Stomach smooth muscle (tissue), 2 donors: ENCODE data around the gene PDE4D.

Source experiments
- H3K27ac ChIP-seq: one replicate; pipeline ENCODE4 v1.7.0; 2013; ENCODE audit warnings: mild to moderate bottlenecking, low read length, inconsistent platforms
- H3K27me3 ChIP-seq, 2 donors: one replicate each; pipeline ENCODE4 v1.7.0; 2013; ENCODE audit warnings: low read length in 2 of 2; ENCODE audit not compliant: insufficient read depth in 2 of 2, control insufficient read depth in 1 of 2
- H3K36me3 ChIP-seq, 2 donors: one replicate each; pipeline ENCODE4 v1.7.0; 2013; ENCODE audit warnings: low read length in 2 of 2; ENCODE audit not compliant: control insufficient read depth in 2 of 2, insufficient read depth in 2 of 2
- H3K4me1 ChIP-seq: one replicate; pipeline ENCODE4 v1.7.0; 2013; ENCODE audit warnings: low read length; ENCODE audit not compliant: control insufficient read depth, insufficient read depth
- H3K4me3 ChIP-seq, 2 donors: one replicate each; pipeline ENCODE4 v1.7.0; 2013; ENCODE audit warnings: low read length in 2 of 2
- H3K9ac ChIP-seq, 2 donors: one replicate each; pipeline ENCODE4 v1.7.0; 2013; ENCODE audit warnings: low read length in 2 of 2, mild to moderate bottlenecking in 1 of 2
- H3K9me3 ChIP-seq, 2 donors: one replicate each; pipeline ENCODE4 v1.7.0; 2013; ENCODE audit warnings: low read length in 2 of 2; ENCODE audit not compliant: control insufficient read depth in 2 of 2
- donor health status: healthy.
- donor health status: Pancreatic carcinoma.

Gene PDE4D

DNA sequence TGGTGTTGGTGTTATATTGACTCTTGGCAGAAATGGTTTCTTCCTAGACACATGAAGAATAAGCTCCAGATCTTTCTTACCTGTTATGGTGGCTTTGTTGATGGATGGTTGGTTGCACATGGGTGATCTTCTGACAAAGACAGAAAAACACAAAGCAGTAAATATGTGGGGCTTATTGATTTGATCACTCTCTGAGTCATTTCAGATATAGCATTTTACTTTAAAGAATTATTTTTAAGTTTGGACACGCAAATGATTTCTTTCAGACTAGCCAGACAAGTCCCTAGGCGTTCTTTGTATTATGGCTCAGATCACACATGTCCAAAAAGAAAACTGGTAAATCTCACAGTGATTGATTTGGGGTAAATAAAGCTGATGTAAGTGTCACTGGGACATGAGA lies 713.0 kb downstream of the PDE4D start:
- Histone ChIP-seq H3K27me3 (no peaks in the 10 kb centered on the region), H3K36me3 (peaks cover 12 to 17% of the 10 kb centered on the region in 2 donors), H3K4me3 (no peak overlapping the region), H3K27ac (no peak overlapping the region), H3K9ac (no peak overlapping the region), H3K4me1 (no peaks in the 10 kb centered on the region), H3K9me3 (no peaks in the 10 kb centered on the region)

- H3K36me3 ChIP-seq, result peaks cover 12 to 17% of the 10 kb centered on the region in 2 donors
- H3K9ac ChIP-seq, result no peak overlapping the region
- no peak overlapping the region for H3K4me3 ChIP-seq
- no peaks in the 10 kb centered on the region for H3K27me3 ChIP-seq
- H3K27ac ChIP-seq, result no peak overlapping the region
- H3K4me1 ChIP-seq, result no peaks in the 10 kb centered on the region
- no peaks in the 10 kb centered on the region for H3K9me3 ChIP-seq
These were observed 713.8 kb downstream of the PDE4D start for GRCh38 chr5:59179704-59180103.

- peaks cover 12 to 14% of the 10 kb centered on the region in 2 donors for H3K36me3 ChIP-seq
- no peak overlapping the region for H3K9ac ChIP-seq
- no peaks in the 10 kb centered on the region for H3K27me3 ChIP-seq
- no peak overlapping the region for H3K4me3 ChIP-seq
- H3K9me3 ChIP-seq, result no peaks in the 10 kb centered on the region
- H3K4me1 ChIP-seq, result no peaks in the 10 kb centered on the region
- no peak overlapping the region for H3K27ac ChIP-seq
These were observed 715.0 kb downstream of the PDE4D start for GRCh38 chr5:59178482-59178881.

DNA sequence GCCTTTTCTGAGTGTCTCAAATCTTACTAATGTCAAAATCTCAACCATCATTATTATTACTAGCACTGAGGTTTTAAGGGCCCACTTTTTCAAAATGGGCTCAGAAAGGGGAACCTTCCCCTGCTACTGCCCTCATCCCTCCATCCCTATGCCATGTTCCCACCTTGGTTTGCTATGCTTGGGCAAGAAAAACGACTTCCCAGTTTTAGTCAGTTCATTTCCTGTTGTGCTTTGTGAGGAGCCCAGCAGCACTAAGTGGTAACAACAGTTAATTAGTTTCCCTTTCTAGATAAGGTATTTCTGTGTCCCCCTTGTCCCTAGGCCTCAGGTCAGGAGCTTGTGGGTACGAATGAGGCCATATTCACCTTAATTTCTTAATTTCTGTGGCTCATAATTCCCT lies 715.5 kb downstream of the PDE4D start:
- Histone ChIP-seq H3K27me3 (no peaks in the 10 kb centered on the region), H3K9me3 (no peaks in the 10 kb centered on the region), H3K4me1 (no peaks in the 10 kb centered on the region), H3K9ac (no peak overlapping the region), H3K27ac (no peak overlapping the region), H3K4me3 (no peak overlapping the region), H3K36me3 (peaks cover 12 to 14% of the 10 kb centered on the region in 2 donors)

GRCh38 chr5:59177644-59178043 lies 715.9 kb downstream of the PDE4D start:
- Histone ChIP-seq H3K4me3 (no peak overlapping the region), H3K27me3 (no peaks in the 10 kb centered on the region), H3K9me3 (no peaks in the 10 kb centered on the region), H3K27ac (no peak overlapping the region), H3K4me1 (no peaks in the 10 kb centered on the region), H3K9ac (no peak overlapping the region), H3K36me3 (peaks cover 12 to 14% of the 10 kb centered on the region in 2 donors)

DNA sequence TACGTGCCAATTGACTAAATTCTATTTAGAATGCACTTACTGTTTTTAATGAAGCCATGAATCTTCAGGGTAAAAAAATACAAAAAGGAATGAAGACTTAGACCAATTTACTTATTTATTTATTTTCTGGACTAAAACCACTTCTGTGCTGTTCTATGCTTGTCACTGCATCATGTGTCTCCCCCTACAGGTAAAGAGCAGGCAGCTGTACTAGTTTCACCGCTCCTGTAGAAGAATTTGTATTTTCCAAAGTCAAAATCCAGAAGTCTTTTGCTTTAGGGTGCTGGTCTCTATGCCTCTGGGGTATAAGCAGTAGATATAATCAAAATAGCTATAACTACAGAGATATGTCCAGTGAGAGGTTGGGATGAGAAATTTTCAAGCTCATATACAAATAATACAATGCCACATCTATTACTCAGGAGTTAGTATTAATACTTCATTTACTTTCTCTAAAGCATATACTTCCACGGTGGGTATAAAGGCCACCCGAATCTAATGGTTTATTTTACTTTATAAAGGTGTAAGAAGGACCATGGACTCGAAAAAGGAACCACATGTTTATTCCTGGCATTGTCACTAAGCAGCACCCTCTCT lies 719.2 kb downstream of the PDE4D start:
- Histone ChIP-seq H3K4me3 (no peak overlapping the region), H3K27me3 (no peaks in the 10 kb centered on the region), H3K4me1 (no peaks in the 10 kb centered on the region), H3K36me3 (peaks cover 7 to 10% of the 10 kb centered on the region in 2 donors), H3K9ac (no peak overlapping the region), H3K9me3 (no peaks in the 10 kb centered on the region), H3K27ac (no peak overlapping the region)

GRCh38 chr5:59173578-59173977 lies 719.9 kb downstream of the PDE4D start:
- peaks cover 5 to 8% of the 10 kb centered on the region in 2 donors for H3K36me3 ChIP-seq
- H3K27me3 ChIP-seq, result no peaks in the 10 kb centered on the region
- H3K9ac ChIP-seq, result no peak overlapping the region
- no peaks in the 10 kb centered on the region for H3K9me3 ChIP-seq
- no peak overlapping the region for H3K4me3 ChIP-seq
- H3K27ac ChIP-seq, result no peak overlapping the region
- no peaks in the 10 kb centered on the region for H3K4me1 ChIP-seq

- no peak overlapping the region for H3K9ac ChIP-seq
- no peaks in the 10 kb centered on the region for H3K27me3 ChIP-seq
- no peaks in the 10 kb centered on the region for H3K4me1 ChIP-seq
- H3K9me3 ChIP-seq, result no peaks in the 10 kb centered on the region
- H3K36me3 ChIP-seq, result no peaks in the 10 kb centered on the region
- no peak overlapping the region for H3K27ac ChIP-seq
- H3K4me3 ChIP-seq, result no peak overlapping the region
These were observed 722.4 kb downstream of the PDE4D start for GRCh38 chr5:59171131-59171530.

DNA sequence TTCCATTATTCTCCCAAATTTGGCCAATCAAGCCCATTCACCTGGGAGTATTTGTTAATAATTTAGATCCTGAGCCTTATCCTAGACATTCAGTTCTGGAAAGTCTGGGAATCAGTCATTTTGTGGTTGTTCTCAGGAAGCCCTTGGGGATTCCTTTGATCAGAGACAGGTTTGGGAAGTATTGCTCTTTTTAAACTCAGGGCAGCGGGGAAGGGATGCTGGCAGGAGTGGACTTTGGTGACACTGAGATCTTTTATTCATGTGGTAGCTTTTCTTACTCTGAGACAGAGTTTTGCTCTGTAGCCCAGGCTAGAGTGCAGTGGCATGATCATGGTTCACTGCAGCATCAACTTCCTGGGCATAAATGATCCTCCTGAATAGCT lies 723.8 kb downstream of the PDE4D start:
- Histone ChIP-seq H3K4me1 (no peaks in the 10 kb centered on the region), H3K9me3 (no peaks in the 10 kb centered on the region), H3K27me3 (no peaks in the 10 kb centered on the region), H3K27ac (no peak overlapping the region), H3K36me3 (no peaks in the 10 kb centered on the region), H3K9ac (no peak overlapping the region), H3K4me3 (no peak overlapping the region)

- no peak overlapping the region for H3K27ac ChIP-seq
- no peaks in the 10 kb centered on the region for H3K36me3 ChIP-seq
- no peaks in the 10 kb centered on the region for H3K4me1 ChIP-seq
- no peaks in the 10 kb centered on the region for H3K27me3 ChIP-seq
- no peaks in the 10 kb centered on the region for H3K9me3 ChIP-seq
- H3K4me3 ChIP-seq, result no peak overlapping the region
- H3K9ac ChIP-seq, result no peak overlapping the region
These were observed 724.3 kb downstream of the PDE4D start for GRCh38 chr5:59169081-59169767.

GRCh38 chr5:59168067-59168466 lies 725.5 kb downstream of the PDE4D start:
- H3K27ac ChIP-seq, result no peak overlapping the region
- no peaks in the 10 kb centered on the region for H3K36me3 ChIP-seq
- H3K4me3 ChIP-seq, result no peak overlapping the region
- H3K4me1 ChIP-seq, result no peaks in the 10 kb centered on the region
- H3K9ac ChIP-seq, result no peak overlapping the region
- no peaks in the 10 kb centered on the region for H3K27me3 ChIP-seq
- H3K9me3 ChIP-seq, result no peaks in the 10 kb centered on the region
